Right lung (tissue), 5 donors: ENCODE results near the gene ZNF48. TPM values are rescaled to one million over a fixed set of nuclear protein-coding genes. Genes with fewer than 3 reads are reported as not detected.

Source experiments
- DNase-seq, 2 donors: peaks; one replicate each; pipeline ENCODE4 v3.0.0-alpha.2; 2013
- polyA plus RNA-seq, 5 donors: library from polyadenylated mRNA; unstranded; fragments of 120-200 nt; gene quantifications; one replicate each; pipeline versions ENCODE4 v1.2.1 to v1.2.3, GENCODE V29; 2013; ENCODE audit warnings: inconsistent platforms in 1 of 5, low replicate concordance in 1 of 5; ENCODE audit not compliant: insufficient read length in 5 of 5, insufficient read depth in 1 of 5

Gene ZNF48
- polyA plus RNA-seq, 5 donors, result 6.4 to 10.7 (median 7.8) TPM

DNA sequence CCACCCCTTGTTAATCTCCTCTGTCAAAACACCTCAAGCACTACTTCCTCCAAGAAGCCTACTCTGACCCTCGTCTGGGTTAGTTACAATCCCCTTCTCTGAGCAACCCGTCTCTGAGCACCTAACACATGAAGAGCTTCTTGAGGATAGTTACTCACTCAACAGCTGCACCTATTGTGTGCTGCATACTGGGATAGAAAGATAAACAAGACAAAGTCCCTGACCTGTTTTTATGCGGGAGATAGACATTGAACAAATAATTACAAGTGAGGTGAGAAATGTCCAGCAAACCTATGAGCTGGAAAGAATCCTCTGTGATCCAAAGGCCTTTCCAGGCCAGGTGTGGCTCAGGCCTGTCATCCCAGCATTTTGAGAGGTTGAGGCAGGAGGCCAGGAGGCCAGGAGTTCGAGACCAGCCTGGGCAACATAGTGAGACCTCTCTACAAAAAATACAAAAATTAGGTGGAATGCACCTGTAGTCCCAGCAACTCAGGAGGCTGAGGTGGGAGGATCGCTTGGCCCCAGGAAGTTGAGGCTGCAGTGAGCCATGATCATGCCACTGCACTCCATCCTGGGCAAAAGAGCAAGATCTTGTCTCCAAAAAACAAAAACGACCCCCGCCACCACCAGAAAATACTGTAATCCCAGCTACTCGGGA lies 6.7 kb downstream of the ZNF48 start:
- no peak for DNase-seq

DNA sequence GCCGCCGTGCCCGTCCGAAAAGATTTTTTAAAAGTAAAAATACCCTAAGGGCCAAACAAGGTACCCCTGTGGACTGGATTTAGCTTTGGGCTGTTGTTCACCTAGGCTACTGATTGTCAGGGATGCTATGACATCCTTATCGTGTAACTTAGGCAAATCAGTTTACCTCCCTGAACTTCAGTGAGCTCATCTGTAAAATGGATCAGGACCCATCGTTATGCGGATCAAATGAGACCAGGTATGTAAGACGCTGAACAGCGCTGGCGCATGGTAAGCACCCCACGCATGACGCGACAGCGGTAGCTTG lies 11.5 kb downstream of the ZNF48 start:
- DNase-seq, result no peak

DNA sequence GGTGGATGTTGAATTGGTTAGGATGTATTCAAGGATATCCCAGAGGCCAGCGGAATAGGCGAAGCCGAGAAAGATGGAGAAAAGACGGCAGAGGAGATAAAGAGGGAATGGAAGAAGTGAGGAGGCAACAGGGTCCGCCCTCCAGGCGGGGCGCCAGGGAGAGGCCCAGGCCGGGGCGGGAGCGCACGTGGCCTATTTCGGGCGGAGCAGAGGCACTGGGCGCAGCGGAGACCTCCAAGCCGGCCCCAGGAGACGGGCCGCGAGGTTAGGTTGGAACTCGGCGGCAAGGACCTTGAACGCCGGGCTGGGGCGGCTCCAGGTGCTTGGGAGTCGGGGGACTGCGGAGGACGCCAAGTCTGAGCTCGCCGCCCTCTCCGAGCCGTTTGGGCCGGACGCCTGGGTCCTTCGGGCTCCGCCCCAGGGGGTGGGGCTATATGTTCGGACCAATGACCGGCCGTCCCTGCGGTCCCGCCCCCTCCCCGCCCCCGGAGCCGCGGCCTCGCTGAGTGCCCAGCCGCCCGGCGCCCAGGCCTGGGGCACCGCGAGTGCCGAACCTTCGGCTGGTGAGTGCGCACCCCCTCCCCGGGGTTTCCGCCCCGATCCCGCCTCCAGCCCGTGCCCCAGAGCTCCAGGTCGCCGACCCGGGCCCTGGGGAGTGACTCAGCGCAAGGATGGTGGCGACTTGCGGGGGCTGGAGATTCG lies 12.0 kb downstream of the ZNF48 start, which contains the start of gene ZNF771:
TSS of gene ZNF771 (plus strand) at position 505 of the 702 bp plus-strand sequence. CDS start 448 bp downstream, outside the sequence.
- peak; percentile 90 to 93 for DNase-seq

DNA sequence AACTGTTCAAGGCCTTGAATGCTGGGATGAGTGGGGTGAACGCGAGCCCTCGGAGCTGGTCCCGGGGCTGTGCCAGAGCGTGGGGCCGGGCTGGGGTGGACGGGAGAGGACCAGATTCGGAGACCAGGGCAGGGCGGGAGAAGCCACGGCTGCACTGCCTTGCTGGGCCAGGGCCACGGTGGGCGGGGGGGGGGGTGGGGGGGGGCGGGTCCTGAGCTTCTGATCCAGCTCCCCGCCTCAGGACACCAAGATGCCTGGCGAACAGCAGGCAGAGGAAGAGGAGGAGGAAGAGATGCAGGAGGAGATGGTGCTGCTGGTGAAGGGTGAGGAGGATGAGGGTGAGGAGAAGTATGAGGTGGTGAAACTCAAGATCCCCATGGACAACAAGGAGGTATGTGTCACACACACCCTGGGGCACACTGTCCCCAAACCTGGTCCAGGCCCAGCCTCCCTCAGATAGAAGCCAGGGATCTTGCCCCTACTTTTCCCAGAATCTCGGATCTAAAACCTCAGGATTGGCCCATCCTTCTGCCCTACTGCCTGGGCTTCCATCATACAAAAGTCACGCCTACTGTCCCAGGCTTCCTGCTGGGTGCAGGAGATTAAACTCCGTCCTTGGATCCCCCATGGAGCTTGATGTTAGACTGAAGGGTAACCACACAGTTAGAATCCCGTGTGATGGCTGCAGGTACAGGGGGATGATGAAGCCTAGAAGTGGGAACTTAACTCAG lies 12.7 kb downstream of the ZNF48 start:
- DNase-seq, result peak in 1 of 2 donors; percentile 57

- DNase-seq, result peak; percentile 76 to 86
Observed at GRCh38 chr16:30409125-30410060, 14.2 kb downstream of the ZNF48 start.

DNA sequence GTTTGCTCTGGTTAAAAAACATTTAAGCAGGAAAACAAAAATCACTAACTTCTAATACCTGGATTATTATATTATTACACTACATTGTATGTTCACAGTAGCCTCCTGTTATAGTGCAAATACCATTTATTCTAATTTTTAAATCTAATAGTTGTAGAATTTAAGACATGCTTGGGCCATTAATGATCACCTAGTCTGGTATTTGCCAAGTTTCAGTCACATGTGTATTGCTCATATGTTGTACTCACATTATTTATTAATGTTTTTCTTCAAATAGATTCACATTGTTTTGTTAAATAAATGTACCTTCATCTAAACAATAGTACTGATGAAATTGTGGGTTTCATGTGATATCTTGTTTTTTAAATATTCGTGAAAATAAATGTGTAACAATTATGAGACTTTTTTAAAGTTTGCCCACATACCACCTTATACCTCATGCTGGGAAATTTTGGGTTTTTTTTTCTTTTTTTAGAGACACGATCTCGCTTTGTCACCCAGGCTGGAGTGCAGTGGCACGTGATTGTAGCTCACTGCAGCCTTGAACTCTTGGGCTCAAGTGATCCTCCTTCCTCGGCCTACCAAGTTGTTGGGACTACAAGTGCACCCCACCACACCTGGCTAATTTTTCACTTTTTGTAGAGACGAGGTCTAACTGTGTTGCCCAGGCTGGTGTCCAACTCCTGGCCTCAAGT lies 18.0 kb downstream of the ZNF48 start:
- DNase-seq, result no peak

- no peak for DNase-seq
Observed at GRCh38 chr16:30414159-30414558, 18.9 kb downstream of the ZNF48 start.

DNA sequence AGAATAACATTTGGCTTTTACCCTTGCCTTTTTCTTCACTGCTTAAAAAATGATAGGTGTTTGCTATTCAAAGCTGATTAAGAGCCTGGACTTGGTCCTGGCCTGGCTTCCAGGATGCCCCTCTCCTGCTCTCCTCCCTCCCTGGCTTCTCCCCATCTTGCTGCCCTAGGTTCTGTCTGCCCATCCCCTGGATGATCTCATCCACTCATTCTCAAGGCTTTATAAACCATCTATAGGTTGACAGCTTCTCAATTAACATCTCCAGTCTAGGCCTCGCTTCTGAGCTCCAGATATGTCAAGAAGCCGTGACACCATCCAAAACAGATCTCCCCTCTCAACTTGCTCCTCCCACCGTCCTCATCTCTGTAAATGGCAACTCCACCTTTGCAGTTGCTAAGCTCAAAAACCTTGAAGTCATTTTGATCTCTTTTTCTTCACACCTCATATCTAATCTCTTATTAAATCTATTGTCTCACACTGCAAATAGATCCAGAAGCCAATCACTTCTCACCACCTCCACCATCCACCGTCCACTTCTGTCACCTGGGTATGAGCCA lies 20.9 kb downstream of the ZNF48 start:
- no peak for DNase-seq

DNA sequence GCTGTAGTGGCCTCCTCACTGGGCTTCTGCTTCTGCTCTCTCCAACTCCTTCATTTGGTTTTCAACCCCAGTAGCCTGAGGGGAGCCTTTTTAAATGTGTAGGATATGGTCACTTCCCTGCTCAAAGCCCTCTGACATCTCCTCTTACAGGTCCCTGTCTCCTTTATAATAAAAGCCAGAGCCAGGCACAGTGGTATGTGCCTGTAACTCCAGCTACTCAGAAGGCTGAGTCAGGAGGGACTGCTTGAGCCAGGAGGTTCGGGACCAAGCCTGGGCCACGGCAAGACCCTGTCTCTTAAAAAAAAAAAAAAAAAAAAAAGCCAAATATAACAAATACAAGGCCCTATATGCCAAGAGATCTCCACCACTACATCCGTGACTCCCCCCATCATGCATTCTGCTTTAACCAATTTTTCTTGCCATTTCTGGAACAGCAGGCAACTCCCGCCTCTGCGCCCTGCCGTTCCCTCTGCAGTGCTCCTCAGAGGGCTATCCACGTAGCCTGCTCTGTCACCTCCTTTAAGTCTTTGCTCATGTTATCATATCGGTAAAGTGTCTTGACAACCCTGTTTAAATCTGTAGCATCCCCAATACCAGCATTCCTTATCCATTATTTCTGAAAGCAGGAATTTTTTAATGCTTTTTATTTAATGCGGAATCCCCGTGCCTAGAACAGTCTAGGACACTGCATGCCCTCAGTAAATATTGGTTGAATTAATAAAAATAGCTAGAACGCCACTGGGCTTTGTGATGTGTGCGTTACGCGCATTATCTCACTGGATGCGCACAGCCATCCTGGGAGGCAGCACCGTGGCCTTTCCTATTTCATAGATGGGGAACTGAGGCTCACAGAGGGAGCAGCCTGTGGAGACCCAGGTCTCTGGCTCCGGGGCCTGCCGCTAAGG lies 21.7 kb downstream of the ZNF48 start:
- no peak for DNase-seq

DNA sequence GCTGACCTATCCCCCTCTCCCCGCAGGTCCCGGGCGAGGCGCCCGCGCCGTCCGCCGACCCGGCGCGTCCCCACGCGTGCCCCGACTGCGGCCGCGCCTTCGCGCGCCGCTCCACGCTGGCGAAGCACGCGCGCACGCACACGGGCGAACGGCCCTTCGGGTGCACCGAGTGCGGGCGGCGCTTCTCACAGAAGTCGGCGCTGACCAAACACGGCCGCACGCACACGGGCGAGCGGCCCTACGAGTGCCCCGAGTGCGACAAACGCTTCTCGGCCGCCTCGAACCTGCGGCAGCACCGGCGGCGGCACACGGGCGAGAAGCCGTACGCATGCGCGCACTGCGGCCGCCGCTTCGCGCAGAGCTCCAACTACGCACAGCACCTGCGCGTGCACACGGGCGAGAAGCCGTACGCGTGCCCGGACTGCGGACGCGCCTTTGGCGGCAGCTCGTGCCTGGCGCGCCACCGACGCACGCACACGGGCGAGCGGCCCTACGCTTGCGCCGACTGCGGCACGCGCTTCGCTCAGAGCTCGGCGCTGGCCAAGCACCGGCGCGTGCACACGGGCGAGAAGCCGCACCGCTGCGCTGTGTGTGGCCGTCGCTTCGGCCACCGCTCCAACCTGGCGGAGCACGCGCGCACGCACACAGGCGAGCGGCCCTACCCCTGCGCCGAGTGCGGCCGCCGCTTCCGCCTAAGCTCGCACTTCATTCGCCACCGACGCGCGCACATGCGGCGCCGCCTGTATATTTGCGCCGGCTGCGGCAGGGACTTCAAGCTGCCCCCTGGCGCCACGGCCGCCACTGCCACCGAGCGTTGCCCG lies 22.5 kb downstream of the ZNF48 start:
- peak; percentile 90 to 92 for DNase-seq

- no peak for DNase-seq
Observed at GRCh38 chr16:30418350-30419181, 23.3 kb downstream of the ZNF48 start.

DNA sequence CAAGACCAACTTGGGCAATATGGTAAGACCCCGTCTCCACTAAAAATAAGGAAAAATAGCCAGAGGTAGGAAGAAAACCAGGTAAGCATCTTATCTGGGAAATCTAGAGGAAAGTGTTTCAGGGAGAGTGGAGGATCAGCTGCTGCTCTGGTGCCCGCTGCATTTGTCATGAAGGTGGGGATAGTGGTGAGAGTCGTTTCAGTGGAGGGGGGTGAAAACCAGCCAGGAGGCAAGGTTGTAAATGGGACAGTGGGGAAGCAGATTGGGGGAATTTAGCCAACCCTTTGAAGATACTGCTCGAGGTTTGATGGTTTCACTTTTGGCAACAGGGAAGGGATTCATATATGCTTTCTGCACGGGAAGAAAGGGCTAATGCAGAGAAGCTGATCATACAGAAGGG lies 25.8 kb downstream of the ZNF48 start:
- DNase-seq, result no peak

DNA sequence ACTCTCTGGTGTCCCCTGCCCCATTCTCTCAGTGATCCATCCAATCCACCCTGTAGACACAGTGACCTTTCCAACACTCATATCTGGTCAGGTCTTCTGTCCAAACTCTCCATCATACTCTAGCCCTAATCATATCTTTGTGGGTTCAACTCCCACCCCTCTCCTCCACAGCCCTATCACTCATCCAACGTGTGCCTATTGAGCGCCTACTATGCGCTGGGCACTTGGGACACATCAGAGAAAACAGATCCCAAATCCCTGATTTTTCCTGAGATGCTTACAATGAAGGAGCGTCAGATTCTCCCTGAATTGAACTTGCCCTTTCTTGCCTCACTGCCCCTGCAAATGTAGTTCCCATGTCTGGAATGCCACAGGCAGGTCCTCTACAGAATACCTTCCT lies 32.8 kb downstream of the ZNF48 start:
- DNase-seq, result no peak

DNA sequence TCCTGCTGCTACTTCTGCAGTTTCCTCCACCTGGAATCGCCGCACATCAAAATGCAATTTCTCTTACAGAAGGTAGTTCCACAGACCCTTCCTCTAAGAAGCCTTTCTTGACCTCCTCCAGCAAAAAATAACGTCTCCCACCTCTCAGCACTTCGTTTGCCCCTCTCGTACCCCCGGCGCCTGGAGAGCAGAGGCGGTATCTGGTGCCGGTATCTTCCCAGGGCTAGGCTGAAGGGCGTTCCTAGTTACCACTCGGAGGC lies 34.1 kb downstream of the ZNF48 start:
- DNase-seq, result no peak

DNA sequence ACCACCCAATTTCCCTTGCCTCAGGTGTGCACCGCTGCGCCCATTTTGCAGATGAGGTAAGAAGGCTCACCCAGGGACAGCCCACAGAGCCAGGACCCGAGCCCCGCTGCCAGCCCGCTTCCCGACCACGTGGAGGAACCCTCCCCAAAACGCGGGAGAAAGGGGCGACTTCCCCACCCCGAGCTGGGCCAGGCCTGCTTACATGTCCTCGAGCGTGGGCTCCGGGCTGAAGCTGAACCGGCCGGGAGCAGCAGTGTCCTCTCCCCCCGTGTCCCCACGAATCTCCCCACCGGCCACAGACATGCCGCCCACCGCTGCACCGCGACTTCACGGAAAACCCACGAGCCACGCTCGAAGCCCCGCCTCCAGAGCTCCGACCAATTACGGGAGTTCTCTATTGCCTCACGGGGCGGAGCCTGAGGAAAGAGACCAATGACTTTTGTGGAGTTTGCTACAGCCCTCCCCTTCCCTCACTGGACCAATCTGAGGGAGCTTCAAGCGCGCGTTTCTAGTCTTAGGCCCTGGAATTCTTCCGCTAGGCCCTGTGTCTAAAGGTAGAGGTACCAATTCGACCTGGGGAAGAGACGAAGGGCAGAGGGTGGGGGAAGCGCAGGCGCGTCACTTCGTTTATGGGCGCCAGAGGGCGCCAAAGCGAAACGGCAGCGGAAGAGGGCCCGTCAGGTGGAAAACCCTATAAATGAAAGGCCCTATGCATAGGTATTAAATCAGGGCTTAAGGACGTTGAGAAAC lies 34.6 kb downstream of the ZNF48 start, which contains the start of gene DCTPP1:
TSS of gene DCTPP1 (minus strand) at position 353 of the 750 bp plus-strand sequence. CDS start at position 303, 50 bp downstream.
- DNase-seq, result peak; percentile 90 to 94

DNA sequence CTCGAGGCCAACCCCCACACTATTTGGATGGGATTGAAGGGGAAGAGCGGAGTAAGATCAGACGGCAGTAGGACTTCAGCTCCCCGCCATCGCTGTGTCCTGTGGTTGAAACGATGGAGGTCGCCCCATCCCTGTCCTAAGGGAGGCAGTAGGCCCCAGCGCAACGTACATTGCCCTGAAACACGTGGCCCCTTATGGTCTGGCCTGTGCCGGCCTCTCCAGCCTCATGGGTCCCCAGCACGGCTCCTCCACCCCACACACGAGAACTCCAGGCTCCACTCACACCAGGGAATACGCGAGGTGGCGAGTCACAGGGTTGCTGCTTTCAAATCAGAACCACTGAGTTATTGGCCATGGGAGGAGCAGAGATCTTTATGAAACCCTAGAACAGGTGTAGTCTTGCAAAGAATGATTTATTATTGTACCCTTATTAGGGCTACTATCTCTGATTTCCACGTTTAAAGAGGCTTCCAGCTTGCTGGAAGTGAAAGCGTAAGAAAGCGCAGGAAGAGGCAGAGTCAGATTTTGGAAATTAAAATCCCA lies 35.3 kb downstream of the ZNF48 start:
- DNase-seq, result no peak

DNA sequence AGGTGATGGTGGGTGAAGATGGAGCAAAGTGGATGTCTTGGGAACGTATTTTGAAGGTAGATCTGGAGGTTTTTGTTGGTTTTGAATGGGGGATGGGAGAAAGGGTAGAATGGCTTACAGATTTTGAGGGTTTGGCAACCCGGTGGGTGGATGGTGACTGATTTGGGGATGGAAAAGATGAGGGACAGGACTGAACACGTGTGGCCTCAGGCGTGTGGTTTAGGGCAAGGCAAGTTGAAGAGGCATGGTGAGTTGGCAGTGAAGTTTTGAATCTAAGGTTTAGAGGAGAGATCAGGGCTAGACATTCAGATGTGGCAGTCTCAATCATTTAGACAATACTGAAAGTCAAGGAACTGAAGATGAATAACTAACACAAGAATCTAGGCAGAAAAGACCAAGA lies 39.6 kb downstream of the ZNF48 start:
- DNase-seq, result no peak
